AG09309 (cell line): ENCODE measurements around the gene PHACTR3.

Source experiments
- DNase-seq: peaks from one replicate; pipeline ENCODE4 v3.0.0-alpha.2; 2010; ENCODE audit warnings: low read depth
- H3K4me3 ChIP-seq: 2 replicates; pipeline ENCODE4 v1.5.1; 2011; ENCODE audit warnings: mild to moderate bottlenecking, low read depth, low read length, moderate library complexity; ENCODE audit not compliant: control insufficient read depth
- TF ChIP-seq, protein P1 (sequence below): IDR thresholded peaks from 2 replicates; pipeline ENCODE4 v1.5.1; 2011; ENCODE audit warnings: mild to moderate bottlenecking, low read depth, low read length, inconsistent platforms; ENCODE audit not compliant: insufficient read depth, control insufficient read depth; ENCODE audit errors: missing control alignments

Gene PHACTR3

DNA sequence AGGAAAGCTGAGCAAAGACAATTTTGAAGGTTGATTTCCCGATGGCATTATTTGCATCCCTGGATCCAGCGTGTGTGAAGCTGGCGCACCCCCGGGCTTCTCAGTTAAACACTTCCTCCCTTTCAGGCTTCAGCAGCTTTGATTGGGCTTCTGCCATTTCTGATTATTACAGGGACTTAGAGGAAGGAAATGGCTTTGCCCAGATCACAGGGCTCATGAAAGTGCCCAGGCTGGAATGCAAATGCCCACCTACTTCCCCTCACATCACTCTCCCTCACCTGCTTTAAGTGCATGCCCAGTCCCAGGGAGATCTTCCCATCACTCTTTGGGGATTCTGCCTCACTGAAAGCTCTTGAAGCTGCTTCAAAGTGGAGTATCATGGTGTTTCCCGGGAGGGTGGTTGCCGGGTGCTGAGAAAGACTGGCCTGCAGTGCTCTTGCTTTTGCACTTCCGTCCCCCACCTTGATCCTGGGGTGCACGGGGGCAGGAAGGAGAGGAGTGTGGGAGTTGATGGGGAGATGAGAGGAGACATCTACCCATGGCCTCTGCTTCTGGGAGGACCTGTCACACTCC, 28.3 kb downstream of the PHACTR3 start:
- TF ChIP-seq, protein P1, sequence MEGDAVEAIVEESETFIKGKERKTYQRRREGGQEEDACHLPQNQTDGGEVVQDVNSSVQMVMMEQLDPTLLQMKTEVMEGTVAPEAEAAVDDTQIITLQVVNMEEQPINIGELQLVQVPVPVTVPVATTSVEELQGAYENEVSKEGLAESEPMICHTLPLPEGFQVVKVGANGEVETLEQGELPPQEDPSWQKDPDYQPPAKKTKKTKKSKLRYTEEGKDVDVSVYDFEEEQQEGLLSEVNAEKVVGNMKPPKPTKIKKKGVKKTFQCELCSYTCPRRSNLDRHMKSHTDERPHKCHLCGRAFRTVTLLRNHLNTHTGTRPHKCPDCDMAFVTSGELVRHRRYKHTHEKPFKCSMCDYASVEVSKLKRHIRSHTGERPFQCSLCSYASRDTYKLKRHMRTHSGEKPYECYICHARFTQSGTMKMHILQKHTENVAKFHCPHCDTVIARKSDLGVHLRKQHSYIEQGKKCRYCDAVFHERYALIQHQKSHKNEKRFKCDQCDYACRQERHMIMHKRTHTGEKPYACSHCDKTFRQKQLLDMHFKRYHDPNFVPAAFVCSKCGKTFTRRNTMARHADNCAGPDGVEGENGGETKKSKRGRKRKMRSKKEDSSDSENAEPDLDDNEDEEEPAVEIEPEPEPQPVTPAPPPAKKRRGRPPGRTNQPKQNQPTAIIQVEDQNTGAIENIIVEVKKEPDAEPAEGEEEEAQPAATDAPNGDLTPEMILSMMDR = no peak
- no peak overlapping the region for H3K4me3 ChIP-seq
- no peak for DNase-seq

DNA sequence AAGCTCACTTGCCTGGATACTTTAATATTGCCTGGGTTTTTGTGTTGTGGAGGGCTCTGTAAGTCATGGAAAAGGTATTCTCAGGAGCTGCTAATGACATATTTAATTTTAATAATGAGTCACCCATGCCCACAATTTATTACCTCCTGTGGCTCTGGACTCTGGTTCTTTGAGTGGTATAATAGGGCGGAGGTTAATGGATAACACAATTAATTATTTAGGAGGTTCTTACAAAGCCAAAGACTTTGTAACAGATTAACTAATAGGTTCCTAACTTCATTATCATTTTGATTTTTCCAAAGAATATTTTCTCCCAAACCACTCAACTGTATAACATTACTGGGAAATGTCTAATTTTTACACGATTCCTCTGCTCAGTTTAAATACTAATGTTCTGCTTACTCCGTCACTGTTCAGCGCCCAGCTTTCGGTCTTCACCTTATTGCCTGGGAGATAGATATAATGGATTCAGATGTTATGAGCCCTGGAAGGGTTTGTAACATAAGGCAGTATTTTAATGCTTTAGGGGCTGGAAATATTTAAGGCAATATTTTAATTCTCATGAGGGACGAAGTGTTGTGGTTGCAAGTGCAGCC, 29.4 kb downstream of the PHACTR3 start:
- TF ChIP-seq, protein P1 = no peak
- no peak for DNase-seq
- no peak overlapping the region for H3K4me3 ChIP-seq

DNA sequence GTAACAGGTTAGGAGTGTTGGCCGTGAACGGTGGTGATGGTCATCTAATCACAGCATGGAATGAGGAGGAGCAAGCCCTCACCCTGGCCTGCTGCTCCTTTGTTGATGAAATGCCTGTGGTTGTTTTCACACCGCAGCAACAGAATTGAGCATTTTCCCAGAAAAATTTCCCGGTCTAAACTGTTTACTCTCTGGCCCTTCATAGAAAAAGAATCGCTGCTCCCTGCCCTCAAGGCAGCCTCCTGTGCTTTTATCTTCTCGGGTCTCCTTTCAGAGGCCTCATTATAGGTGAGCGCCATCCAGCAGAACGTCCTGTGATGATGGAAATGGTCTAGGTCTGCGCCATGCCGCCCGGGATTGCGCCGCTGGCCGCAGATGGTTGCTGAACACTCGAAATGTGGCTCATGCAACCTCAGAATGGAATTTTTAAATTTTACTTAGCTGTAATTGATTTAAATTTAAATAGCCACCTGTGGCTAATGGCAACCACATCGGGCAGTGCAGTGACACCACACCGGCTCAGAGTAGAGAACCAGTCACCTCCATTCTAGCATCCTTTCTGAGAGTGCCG, 30.2 kb downstream of the PHACTR3 start:
- H3K4me3 ChIP-seq = no peak overlapping the region
- TF ChIP-seq, protein P1 = no peak

DNA sequence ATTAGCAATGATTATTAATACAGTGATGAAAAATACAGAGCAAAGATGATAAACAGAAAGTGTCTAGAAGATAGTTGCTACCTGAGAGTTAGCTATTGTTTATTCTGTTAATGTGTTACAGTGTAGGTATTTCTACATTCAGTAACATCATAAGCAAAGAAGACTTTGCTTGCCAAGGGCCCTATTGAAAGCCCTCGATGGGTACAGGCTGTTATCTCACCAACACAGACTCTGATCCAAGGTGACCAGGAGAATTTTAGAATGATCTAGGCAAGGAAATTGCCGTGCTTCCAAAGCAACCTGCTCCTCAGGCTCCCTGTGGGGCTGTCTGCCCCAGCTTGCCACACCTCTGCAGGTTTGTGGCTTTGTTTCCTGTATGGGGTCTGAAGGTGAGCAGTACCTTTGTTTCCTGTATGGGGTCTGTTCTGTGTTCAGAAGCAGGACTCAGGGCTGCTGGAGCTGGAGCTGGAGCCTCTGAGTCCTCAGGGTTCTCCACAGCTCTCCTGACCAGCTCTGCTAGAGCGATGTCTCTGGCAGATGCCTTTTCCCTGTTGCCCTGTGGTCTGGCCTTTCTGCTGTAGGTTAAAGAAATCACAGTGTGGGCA, 32.5 kb downstream of the PHACTR3 start:
- TF ChIP-seq, protein P1 = no peak
- H3K4me3 ChIP-seq = no peak overlapping the region
- DNase-seq = no peak

More for the DNA sequence above, 30.2 kb downstream of the PHACTR3 start:
- DNase-seq = no peak

DNA sequence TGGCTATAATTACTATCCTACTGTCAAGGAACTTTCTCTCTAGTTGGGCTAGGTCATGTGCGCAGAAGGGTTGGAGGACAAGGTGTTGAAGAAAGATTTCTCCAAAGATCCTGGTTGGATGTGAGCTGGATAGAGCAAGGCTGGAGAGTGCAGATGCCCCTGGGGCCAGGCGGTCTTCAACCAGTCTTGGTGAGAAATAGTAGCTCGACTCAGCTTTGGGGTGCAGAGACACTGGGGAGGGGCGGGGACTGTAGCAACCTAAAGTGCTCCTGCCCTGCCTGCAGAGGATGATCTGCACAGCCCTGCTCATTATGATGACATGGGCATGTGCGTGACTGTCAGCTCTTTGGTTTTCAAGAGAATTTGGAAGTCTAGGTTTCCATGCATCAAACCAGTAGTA, 35.9 kb downstream of the PHACTR3 start:
- TF ChIP-seq, protein P1 = no peak
- no peak for DNase-seq
- H3K4me3 ChIP-seq = no peak overlapping the region

DNA sequence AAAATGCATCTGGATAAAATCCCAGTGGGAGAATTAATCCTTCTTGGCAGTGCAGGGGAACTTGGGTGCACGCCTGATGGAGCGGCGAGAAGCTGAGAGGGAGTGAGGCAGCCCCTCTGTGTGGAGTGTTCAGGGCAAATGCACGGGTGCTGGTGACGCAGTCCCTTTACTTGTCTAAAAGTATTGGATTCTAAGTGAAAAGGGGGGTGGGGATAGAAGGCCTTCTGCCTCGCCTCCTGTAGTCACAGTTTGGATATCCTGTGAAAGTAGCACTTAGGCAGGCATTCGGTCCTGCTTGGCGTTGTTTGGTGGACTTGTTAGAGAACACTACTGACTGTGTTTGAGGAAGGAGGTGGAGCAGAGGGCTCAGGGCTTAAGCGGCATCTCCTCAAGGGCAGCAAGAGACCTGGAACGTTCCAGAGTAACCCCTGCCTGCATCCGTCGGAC, 39.3 kb downstream of the PHACTR3 start:
- DNase-seq = no peak
- TF ChIP-seq, protein P1 = no peak
- no peak overlapping the region for H3K4me3 ChIP-seq
